DMS79 (cell line): Measurements from ENCODE around the gene C9orf43.
"Not testable (repeated sequence)": the region's sequence is repeated elsewhere in the genome, so short reads cannot be mapped to it uniquely, and the experiment has no call there.

Experiments used
- DNase-seq: peaks from one replicate; lab custom pipeline; 2025; lab: John Stamatoyannopoulos, UW

The C9orf43 gene

DNA sequence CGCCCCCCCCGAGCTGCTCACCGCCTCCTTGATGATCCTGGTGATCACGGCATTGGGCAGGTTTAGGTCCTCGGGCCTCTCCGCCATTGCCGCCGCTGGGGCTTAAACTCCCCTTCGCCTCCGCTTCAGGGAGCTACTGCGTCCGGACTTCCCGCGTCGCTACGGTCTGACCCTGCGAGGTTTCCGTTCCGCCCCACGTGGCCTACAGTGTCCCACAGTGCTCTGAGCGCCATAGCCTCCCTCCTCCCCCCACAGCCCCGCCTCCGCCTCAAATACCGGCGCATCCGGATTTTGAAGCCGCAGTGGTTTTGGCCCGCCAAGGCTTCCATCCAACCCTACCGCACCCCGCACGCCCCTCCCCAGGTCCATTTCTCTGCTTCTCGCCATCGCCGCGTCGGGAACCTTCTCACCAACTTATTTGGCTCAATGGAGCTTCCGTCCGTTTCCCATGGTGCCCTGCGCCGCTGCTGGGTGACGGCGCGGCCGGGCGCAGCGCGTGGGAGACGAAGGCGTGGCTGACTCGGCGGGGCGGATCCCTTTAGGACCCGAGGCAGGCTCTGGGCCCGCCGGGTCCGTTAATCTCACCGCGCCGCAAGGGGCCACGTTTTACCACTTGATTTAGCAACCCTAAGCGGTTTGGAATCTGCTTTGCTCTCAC, at the start of gene C9orf43, which contains the start of gene POLE3:
Gene C9orf43 (plus strand): TSS at position 541 of the 658 bp plus-strand sequence. CDS start 2,747 bp downstream, outside the sequence.
Gene POLE3 (minus strand): TSS at position 469 of the 658 bp plus-strand sequence. CDS start 382 bp downstream, at position 87.
- peak; percentile 94 for DNase-seq

GRCh38 chr9:113361304-113362018, 49.1 kb upstream of the C9orf43 start:
- DNase-seq: no peak

- no peak for DNase-seq
These were observed 47.2 kb upstream of the C9orf43 start for GRCh38 chr9:113363336-113363735.

GRCh38 chr9:113364951-113365350, 45.6 kb upstream of the C9orf43 start:
- no peak for DNase-seq

DNA sequence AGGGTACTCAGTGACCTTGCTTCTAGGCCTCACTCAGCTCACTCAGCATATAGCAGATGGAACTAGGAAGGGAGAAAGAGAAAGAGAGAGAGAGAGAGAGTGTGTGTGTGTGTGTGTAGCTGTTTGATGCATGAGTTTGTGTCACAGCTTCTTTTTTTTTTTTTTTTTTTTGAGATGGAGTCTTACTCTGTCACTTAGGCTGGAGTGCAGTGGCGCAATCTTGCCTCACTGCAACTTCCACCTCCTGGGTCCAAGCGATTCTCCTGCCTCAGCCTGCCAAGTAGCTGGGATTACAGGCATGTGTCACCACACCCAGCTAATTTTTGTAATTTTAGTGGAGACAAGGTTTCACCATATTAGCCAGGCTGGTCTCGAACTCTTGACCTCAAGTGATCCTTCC, 44.9 kb upstream of the C9orf43 start:
- DNase-seq: not testable (repeated sequence)

DNA sequence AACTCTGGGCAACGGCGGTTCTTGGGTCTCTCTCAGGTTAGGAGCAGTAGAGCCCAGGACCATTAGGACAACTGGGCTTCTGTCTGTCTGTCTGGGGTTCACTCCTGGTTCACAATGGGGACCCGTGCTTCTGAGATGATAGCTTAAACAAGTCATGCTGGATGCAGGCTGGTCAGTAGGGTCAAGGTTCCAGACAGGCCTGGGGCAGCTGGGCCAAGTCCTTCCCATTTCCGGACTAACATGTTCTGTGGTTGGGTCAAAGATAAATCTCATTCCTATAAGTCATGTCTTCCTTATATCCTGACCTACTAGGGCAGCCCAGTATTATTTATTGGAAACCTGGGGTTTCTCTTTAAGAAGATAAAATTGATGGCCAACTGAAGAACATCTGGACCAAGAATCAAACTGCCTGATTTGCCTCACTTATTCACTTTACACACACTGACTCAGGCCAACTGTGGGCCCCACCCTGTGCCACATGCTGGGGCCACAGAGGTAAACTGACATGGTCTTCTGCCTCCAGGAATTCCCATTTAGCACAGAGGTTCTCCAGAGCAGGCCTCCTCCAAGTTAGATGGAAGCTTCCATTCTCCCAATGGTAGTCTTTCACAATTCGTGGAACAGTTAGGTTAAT, 42.1 kb upstream of the C9orf43 start:
- DNase-seq: no peak

GRCh38 chr9:113368982-113369854, 41.3 kb upstream of the C9orf43 start:
- DNase-seq: no peak

DNA sequence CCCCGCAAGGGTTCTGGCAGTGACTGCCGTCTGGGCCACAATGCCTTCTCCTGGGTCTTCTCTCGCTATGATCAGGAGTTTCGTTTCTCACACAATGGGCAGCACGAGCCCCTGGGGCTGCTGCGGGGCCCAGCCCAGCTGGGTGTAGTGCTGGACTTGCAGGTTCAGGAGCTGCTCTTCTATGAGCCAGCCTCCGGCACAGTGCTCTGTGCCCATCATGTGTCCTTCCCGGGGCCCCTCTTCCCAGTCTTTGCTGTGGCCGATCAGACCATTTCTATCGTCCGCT, 40.7 kb upstream of the C9orf43 start:
- no peak for DNase-seq

DNA sequence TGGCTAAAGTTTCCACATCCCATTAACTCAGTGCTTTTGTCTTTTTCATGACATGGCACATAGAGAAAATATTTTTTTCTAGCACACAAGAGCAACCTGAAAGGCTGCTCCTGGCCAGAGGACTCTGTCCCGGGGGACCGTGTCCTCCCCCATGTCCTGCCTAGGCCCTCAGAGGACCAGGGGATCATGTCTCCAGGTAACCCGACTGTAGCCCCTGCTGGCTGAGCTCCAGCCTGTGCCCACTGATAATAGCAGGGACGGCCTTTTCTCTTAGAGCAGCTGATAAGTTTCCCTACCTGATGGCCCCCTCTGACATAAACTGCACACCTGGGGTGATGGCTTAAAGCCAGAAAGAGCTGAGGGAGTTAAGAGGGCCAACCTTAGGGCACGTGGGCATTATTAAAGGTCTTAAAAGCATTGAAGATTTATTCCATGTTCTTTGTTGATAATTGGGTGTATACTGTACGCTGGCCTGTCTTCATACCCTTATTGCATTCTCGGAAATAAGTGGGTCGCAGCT, 39.7 kb upstream of the C9orf43 start:
- peak; percentile 75 for DNase-seq

- DNase-seq: no peak
These were observed 38.5 kb upstream of the C9orf43 start for GRCh38 chr9:113372059-113372458.

DNA sequence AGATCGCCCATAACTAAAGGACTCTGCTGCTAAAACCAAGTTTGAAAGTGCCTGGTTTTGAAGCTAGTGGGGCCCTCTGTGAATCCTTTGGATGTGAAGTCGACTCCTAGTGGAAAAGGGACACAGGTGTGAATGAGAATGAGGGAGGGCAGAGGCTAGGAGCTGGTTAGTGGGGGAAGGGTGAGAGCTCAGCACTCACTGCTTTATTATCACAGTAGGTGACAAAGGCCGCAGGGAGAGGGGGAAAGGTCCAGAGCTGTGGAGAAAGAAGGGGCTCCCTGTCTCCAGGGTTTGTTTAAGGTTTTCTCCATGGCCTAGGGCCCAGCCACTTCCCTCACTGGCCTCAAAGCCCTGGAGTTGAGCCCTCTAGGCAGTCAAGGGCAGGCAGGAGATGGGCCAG, 37.3 kb upstream of the C9orf43 start:
- DNase-seq: no peak

- no peak for DNase-seq
These were observed 36.7 kb upstream of the C9orf43 start for GRCh38 chr9:113373676-113374392.

- DNase-seq: no peak
These were observed 35.2 kb upstream of the C9orf43 start for GRCh38 chr9:113375057-113376023.

DNA sequence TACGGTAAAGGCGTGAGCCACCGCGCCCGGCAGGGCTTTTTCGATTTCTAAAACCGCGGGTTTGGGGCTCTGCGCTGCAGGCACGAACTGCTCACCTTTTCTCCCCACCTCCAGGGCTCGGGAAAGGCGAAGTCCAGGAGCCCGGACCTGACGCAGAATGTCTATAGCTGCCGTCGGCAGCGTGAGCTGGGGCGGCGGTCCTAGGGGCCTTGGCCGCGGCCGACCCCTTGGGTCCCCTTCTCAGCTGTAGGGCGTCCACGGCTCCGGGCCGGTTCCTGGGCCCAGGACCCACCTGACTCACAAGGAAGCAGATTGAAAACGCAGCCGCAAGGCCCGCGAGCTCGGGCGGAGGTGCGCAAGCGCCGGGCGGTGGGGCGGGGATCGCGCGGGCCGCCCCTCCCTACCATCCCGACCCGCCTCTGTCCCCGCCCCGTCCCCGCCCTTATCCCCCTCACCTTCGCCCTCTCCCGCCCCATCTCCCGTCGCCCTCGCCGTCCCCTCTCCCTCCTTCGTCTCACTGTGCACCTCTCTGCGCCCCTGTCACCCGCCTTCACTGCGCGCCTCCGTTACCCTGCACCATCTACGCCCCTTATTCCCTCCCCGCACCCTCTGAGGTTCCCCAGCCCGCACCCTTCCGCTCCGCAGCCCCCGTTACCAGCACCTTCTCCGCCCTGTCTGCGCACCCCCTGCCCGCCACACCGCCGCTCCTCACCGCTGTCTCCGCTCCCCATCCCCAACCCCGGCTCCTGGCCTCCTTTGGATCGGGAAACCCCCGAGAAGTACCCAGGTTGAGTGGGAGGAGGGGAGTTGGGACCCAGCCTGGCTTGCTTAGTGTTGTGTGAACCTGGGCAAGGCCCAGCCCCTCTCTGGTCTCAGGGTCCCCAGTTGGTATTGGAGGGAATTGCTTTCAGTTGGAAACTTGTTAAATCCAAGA, 33.6 kb upstream of the C9orf43 start, which contains the start of gene HDHD3:
Gene HDHD3 (minus strand): TSS at position 353 of the 934 bp plus-strand sequence. CDS start 2,632 bp downstream, outside the sequence.
- DNase-seq: peak; percentile 58

GRCh38 chr9:113379094-113379828, 31.3 kb upstream of the C9orf43 start:
- not testable (repeated sequence) for DNase-seq

DNA sequence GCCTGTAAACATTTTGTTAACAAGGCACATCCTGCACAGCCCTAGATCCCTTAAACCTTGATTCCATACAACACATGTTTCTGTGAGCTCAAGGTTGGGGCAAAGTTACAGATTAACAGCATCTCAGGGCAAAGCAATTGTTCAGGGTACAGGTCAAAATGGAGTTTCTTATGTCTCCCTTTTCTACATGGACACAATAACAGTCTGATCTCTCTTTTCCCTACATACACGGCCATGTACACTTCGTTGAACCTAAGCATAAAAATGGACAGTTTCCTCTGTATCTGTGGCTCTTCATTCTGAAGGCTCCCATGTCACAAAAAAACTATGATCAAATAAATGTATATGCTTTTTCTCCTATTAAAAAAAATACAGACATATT, 30.7 kb upstream of the C9orf43 start:
- not testable (repeated sequence) for DNase-seq

DNA sequence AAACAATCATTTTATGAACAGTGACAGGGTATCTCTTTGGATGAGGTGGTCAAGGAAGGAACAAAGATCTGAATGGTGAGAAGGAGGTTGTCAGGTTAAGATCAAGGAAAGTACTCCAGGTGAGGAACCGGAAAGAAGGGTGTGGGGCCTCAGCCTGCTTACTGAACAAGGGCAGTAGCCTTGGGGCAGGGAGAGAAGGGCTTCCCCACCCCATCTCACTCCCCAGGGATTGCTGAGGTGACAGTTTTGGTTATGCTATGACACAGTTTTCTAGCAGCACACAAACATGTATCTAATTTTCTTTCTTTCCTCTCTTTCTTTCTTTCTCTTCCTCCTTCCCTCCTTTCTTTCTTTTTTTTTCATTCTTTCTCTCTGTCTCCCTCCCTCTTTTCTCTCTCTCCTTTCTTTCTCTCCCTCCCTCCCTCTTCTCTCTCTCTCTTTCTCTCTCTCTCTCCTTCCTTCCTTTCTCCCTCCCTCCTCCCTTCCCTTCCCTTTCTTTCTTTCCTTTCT, 29.6 kb upstream of the C9orf43 start:
- no peak for DNase-seq

- not testable (repeated sequence) for DNase-seq
These were observed 29.1 kb upstream of the C9orf43 start for GRCh38 chr9:113381441-113381840.
